Neural cell (in vitro differentiated cells): ENCODE data around the gene RASL11A. TPM values are rescaled to one million over a fixed set of nuclear protein-coding genes. Genes with fewer than 3 reads are reported as not detected.
A peak's percentile ranks its signal among the peaks of the same experiment; 100 is the strongest.
"Not testable (repeated sequence)": the region's sequence is repeated elsewhere in the genome, so short reads cannot be mapped to it uniquely, and the experiment has no call there.

Experiments used
- H2AFZ ChIP-seq: fragments of 200-600, 300-800 bp; sonication (generic), shearing (Covaris generic); 2 replicates; pipeline ENCODE4 v1.6.0; 2014; ENCODE audit warnings: low read depth, mild to moderate bottlenecking, antibody characterized with exemption, low read length, moderate library complexity
- H3F3A ChIP-seq: fragments of 200-600 bp; shearing (Covaris generic); 2 replicates; pipeline ENCODE4 v1.6.1; 2016; ENCODE audit warnings: mild to moderate bottlenecking, moderate library complexity, mixed read lengths, antibody characterized with exemption, low read length; ENCODE audit not compliant: insufficient read depth, poor library complexity, severe bottlenecking
- H3K27ac ChIP-seq: fragments of 200-600, 300-800 bp; sonication (generic), shearing (Covaris generic); 2 replicates; pipeline ENCODE4 v1.5.1; 2014; ENCODE audit warnings: mild to moderate bottlenecking, low read length, moderate library complexity
- H3K27me3 ChIP-seq: fragments of 300-800, 200-600 bp; sonication (generic), shearing (Covaris generic); 2 replicates; pipeline ENCODE4 v1.6.0; 2014; ENCODE audit warnings: mild to moderate bottlenecking, low read depth, low read length, moderate library complexity; ENCODE audit not compliant: insufficient read depth
- H3K36me3 ChIP-seq: fragments of 300-800, 200-600 bp; sonication (generic), shearing (Covaris generic); 2 replicates; pipeline ENCODE4 v1.5.1; 2014; ENCODE audit warnings: mild to moderate bottlenecking, antibody characterized with exemption, low read length, moderate library complexity; ENCODE audit not compliant: insufficient read depth
- H3K4me2 ChIP-seq: fragments of 300-800, 200-600 bp; sonication (generic), shearing (Covaris generic); 2 replicates; pipeline ENCODE4 v1.6.0; 2014; ENCODE audit warnings: mild to moderate bottlenecking, low read length
- H3K4me3 ChIP-seq: fragments of 300-800, 200-600 bp; sonication (generic), shearing (Covaris generic); 2 replicates; pipeline ENCODE4 v1.5.1; 2014; ENCODE audit warnings: mild to moderate bottlenecking, low read length, moderate library complexity
- H3K79me2 ChIP-seq: fragments of 200-600 bp; shearing (Covaris generic); replicated peaks from 2 replicates; pipeline ENCODE4 v1.6.0; 2014; ENCODE audit warnings: mild to moderate bottlenecking, low read length, moderate library complexity; ENCODE audit not compliant: insufficient read depth
- H3K9ac ChIP-seq: fragments of 300-800, 200-600 bp; sonication (generic), shearing (Covaris generic); 2 replicates; pipeline ENCODE4 v1.6.1; 2016; ENCODE audit warnings: mild to moderate bottlenecking, low read length, mixed read lengths
- H3K9me2 ChIP-seq: fragments of 200-600 bp; shearing (Covaris generic); 2 replicates; pipeline ENCODE4 v1.6.1; 2016; ENCODE audit warnings: mild to moderate bottlenecking, low read length, mixed read lengths; ENCODE audit not compliant: insufficient read depth
- H3K9me3 ChIP-seq: fragments of 200-600, 300-800 bp; sonication (generic), shearing (Covaris generic); 2 replicates; pipeline ENCODE4 v1.6.1; 2016; ENCODE audit warnings: mild to moderate bottlenecking, mixed run types, low read length, moderate library complexity, mixed read lengths
- H4K20me1 ChIP-seq: fragments of 200-600 bp; shearing (Covaris generic); 2 replicates; pipeline ENCODE4 v1.6.1; 2016; ENCODE audit warnings: mild to moderate bottlenecking, mixed run types; ENCODE audit not compliant: insufficient read depth
- EP300 ChIP-seq: fragments of 450-650 bp; conservative IDR thresholded peaks from 2 replicates; pipeline ENCODE4 v1.6.1; 2014; ENCODE audit warnings: antibody characterized with exemption, mild to moderate bottlenecking, moderate library complexity; ENCODE audit not compliant: poor library complexity, severe bottlenecking
- EZH2 ChIP-seq: fragments of 200-600, 300-800 bp; shearing (Covaris generic), sonication (generic); IDR thresholded peaks from 2 replicates; pipeline ENCODE4 v1.6.1; 2014; ENCODE audit warnings: antibody characterized with exemption, low read length, borderline replicate concordance, mild to moderate bottlenecking; ENCODE audit not compliant: insufficient read depth, poor library complexity, severe bottlenecking
- MXI1 ChIP-seq: fragments of 450-650 bp; conservative IDR thresholded peaks from 2 replicates; pipeline ENCODE4 v1.6.1; 2014; ENCODE audit warnings: antibody characterized with exemption, mild to moderate bottlenecking; ENCODE audit not compliant: poor library complexity, severe bottlenecking
- POLR2AphosphoS5 ChIP-seq: IDR thresholded peaks from 2 replicates; pipeline ENCODE4 v1.6.1; 2012
- RAD21 ChIP-seq: fragments of 450-650 bp; conservative IDR thresholded peaks from 2 replicates; pipeline ENCODE4 v1.6.1; 2014; ENCODE audit warnings: antibody characterized with exemption, mild to moderate bottlenecking, moderate library complexity
- SMC3 ChIP-seq: fragments of 450-650 bp; conservative IDR thresholded peaks from 2 replicates; pipeline ENCODE4 v1.6.1; 2014; ENCODE audit warnings: antibody characterized with exemption, mild to moderate bottlenecking, moderate library complexity; ENCODE audit not compliant: poor library complexity
- TAF1 ChIP-seq: IDR thresholded peaks from 2 replicates; pipeline ENCODE4 v1.6.1; 2012; ENCODE audit warnings: low read depth
- polyA minus RNA-seq: library from RNA; depleted of rRNA, polyadenylated mRNA; stranded (reverse); fragments of >200 nt; gene quantifications from 2 replicates; pipeline ENCODE4 v1.2.3, GENCODE V29; 2014
- polyA plus RNA-seq: library from polyadenylated mRNA; depleted of rRNA; stranded (reverse); fragments of >200 nt; gene quantifications from 2 replicates; pipeline ENCODE4 v1.2.3, GENCODE V29; 2014
- TF ChIP-seq, protein P1 (sequence below): fragments of 450-650 bp; IDR thresholded peaks from 2 replicates; pipeline ENCODE4 v1.5.1; 2014; ENCODE audit warnings: antibody characterized with exemption, mild to moderate bottlenecking, moderate library complexity; ENCODE audit not compliant: poor library complexity, severe bottlenecking
- TF ChIP-seq, protein P2 (sequence below): IDR thresholded peaks from 2 replicates; pipeline ENCODE4 v1.6.1; 2012; ENCODE audit warnings: borderline replicate concordance

Gene RASL11A, protein sequence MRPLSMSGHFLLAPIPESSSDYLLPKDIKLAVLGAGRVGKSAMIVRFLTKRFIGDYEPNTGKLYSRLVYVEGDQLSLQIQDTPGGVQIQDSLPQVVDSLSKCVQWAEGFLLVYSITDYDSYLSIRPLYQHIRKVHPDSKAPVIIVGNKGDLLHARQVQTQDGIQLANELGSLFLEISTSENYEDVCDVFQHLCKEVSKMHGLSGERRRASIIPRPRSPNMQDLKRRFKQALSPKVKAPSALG
- polyA plus RNA-seq: 1.7 and 4.5 TPM in 2 replicates
- 2.7 and 2.8 TPM in 2 replicates for polyA minus RNA-seq

DNA sequence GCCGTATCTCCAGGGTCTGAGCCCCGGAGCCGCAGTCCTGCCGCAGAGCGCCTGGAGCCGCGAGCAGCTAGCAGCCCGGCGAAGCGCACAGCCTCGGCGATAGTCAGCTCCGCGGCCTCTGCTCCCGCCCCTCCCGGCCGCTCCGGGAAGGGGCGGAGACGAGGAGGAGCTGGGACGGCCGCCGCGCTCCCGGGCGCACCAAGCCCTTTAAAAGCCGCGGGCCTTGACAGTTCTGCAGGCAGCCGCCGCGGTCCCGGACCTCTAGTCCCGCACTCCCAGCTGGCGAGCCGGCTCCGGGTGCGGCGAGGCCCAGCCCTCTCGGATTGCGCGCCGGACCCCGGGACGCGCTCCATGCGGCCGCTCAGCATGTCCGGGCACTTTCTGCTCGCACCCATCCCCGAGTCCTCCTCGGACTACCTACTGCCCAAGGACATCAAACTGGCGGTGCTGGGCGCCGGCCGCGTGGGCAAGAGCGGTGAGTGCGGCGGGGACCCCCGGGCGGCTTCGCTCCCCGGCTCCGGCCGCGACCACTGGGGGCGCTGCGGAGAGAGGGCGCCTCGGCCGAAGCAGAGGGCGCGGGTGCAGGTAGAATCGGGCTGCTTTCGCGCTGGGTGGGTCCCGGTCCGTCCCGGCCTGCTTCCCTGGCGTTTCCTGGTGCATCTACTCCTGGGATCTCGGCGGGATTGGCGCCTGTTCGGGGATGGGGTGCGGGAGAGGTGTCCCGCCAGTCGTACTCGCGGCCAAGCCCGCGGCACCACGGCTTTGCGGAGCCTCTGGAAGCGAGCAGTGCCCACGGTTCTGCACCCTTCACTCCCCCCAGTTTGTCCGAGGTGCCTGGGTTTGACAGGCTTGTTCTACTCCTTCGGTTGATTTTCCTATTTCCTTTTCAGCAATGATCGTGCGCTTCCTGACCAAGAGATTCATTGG, at the start of gene RASL11A:
Gene RASL11A (plus strand): TSS at position 237 of the 927 bp plus-strand sequence. CDS start 115 bp downstream, at position 352.
- H3K4me3 ChIP-seq: peak within 1 kb of the TSS; percentile 98
- TF ChIP-seq EZH2 (no peak), RAD21 (peak; percentile 52), EP300 (peak; percentile 21), POLR2AphosphoS5 (no peak), SMC3 (peak; percentile 65), MXI1 (peak; percentile 88), TAF1 (no peak)
- TF ChIP-seq, protein P1, sequence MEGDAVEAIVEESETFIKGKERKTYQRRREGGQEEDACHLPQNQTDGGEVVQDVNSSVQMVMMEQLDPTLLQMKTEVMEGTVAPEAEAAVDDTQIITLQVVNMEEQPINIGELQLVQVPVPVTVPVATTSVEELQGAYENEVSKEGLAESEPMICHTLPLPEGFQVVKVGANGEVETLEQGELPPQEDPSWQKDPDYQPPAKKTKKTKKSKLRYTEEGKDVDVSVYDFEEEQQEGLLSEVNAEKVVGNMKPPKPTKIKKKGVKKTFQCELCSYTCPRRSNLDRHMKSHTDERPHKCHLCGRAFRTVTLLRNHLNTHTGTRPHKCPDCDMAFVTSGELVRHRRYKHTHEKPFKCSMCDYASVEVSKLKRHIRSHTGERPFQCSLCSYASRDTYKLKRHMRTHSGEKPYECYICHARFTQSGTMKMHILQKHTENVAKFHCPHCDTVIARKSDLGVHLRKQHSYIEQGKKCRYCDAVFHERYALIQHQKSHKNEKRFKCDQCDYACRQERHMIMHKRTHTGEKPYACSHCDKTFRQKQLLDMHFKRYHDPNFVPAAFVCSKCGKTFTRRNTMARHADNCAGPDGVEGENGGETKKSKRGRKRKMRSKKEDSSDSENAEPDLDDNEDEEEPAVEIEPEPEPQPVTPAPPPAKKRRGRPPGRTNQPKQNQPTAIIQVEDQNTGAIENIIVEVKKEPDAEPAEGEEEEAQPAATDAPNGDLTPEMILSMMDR: peak; percentile 96
- TF ChIP-seq, protein P2, sequence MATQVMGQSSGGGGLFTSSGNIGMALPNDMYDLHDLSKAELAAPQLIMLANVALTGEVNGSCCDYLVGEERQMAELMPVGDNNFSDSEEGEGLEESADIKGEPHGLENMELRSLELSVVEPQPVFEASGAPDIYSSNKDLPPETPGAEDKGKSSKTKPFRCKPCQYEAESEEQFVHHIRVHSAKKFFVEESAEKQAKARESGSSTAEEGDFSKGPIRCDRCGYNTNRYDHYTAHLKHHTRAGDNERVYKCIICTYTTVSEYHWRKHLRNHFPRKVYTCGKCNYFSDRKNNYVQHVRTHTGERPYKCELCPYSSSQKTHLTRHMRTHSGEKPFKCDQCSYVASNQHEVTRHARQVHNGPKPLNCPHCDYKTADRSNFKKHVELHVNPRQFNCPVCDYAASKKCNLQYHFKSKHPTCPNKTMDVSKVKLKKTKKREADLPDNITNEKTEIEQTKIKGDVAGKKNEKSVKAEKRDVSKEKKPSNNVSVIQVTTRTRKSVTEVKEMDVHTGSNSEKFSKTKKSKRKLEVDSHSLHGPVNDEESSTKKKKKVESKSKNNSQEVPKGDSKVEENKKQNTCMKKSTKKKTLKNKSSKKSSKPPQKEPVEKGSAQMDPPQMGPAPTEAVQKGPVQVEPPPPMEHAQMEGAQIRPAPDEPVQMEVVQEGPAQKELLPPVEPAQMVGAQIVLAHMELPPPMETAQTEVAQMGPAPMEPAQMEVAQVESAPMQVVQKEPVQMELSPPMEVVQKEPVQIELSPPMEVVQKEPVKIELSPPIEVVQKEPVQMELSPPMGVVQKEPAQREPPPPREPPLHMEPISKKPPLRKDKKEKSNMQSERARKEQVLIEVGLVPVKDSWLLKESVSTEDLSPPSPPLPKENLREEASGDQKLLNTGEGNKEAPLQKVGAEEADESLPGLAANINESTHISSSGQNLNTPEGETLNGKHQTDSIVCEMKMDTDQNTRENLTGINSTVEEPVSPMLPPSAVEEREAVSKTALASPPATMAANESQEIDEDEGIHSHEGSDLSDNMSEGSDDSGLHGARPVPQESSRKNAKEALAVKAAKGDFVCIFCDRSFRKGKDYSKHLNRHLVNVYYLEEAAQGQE: no peak
- H3K4me2 ChIP-seq: peak within 1 kb of the TSS; percentile 86
- no peaks in the 10 kb centered on the region for H3K9me3 ChIP-seq
- no peaks in the 10 kb centered on the region for H3K27me3 ChIP-seq
- H4K20me1 ChIP-seq: no peaks in the 10 kb centered on the region
- peak within 1 kb of the TSS; percentile 71 for H3K9ac ChIP-seq
- peak within 1 kb of the TSS; percentile 91 for H2AFZ ChIP-seq
- H3K9me2 ChIP-seq: no peaks in the 10 kb centered on the region
- H3F3A ChIP-seq: no peaks in the 10 kb centered on the region
- H3K27ac ChIP-seq: peak within 1 kb of the TSS; percentile 44
- no peaks in the 10 kb centered on the region for H3K79me2 ChIP-seq
- no peaks in the 10 kb centered on the region for H3K36me3 ChIP-seq

DNA sequence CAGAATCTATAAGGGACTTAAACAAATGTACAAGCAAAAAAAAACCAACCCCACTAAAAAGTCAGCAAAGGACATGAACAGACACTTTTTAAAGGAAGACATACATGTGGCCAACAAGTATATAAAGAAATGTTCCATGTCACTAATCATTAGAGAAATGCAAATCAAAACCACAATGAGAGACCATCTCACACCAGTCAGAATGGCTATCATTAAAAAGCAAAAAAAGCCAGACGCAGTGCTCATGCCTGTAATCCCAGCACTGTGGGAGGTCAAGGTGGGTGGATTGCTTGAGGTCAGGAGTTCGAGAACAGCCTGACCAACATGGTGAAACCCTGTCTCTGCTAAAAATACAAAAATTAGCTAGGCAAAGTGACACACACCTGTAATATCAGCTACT, 48.5 kb upstream of the RASL11A start:
- H4K20me1 ChIP-seq, H3K9me2 ChIP-seq, H3K9me3 ChIP-seq, H3K27ac ChIP-seq, H3K27me3 ChIP-seq, H3F3A ChIP-seq, H2AFZ ChIP-seq, H3K9ac ChIP-seq, H3K79me2 ChIP-seq, H3K4me3 ChIP-seq, H3K36me3 ChIP-seq, H3K4me2 ChIP-seq: not testable (repeated sequence)
